GM04503 (cell line): ENCODE data around the gene FGF12.
"Not testable (repeated sequence)": the region's sequence is repeated elsewhere in the genome, so short reads cannot be mapped to it uniquely, and the experiment has no call there.

ENCODE experiments used
- DNase-seq: peaks from one replicate; pipeline ENCODE4 v3.0.0-alpha.2; 2012; ENCODE audit warnings: low read depth

The FGF12 gene

DNA sequence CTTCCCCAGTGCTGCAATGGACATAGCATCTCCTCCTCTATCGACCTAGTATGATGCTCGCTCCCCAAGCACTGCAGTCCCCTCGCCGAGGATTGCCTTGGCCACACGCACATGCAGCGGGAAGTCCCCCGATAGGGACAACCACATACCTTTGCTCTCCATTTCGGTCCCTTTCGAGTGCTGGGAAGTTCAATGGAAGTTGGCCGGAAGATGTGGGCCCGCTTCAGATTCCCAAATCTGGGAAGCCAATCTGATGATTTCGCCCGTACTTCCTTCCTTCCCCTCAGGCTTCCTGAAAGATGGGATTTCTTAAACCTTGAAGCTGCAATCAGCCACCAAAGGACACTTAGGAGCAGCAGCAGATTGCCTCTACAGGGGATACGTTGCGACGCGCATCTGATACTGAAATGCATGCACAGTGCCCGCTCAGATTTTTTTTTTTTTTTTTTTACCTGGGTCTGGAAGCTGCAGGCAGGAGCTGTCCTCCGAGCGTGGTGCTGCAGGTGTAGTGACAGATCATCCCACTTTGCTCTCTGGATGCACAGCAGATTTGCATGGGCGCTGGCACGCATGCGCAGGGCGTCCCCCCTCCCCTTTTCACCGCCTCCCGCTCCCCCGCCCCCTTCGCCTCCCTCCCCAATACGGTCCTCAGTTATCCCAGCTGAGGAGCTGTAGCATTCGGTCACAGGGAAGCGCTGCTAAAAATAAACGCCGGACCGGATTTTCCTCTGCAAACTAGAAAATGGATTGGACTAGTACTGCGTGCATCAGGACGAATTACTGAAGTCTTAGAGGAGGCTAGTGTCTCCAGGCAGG is at the start of gene FGF12:
Gene FGF12, minus strand, starts transcription at position 510 of the 816 bp plus-strand sequence.
- DNase-seq: no peak

DNA sequence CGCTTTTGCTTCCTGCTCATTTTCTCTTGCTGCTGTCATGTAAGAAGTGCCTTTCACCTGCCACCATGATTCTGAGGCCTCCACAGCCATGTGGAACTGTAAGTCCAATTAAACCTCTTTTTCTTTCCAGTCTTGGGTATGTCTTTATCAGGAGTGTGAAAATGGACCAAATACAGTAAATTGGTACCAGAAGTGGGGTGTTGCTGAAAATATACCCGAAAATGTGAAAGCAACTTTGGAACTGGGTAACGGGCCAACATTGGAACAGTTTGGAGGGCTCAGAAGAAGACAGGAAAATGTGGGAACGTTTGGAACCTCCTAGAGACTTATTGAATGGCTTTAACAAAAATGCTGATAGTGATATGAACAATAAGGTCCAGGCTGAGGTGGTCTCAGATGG is 47.0 kb upstream of the FGF12 start:
- DNase-seq: not testable (repeated sequence)

DNA sequence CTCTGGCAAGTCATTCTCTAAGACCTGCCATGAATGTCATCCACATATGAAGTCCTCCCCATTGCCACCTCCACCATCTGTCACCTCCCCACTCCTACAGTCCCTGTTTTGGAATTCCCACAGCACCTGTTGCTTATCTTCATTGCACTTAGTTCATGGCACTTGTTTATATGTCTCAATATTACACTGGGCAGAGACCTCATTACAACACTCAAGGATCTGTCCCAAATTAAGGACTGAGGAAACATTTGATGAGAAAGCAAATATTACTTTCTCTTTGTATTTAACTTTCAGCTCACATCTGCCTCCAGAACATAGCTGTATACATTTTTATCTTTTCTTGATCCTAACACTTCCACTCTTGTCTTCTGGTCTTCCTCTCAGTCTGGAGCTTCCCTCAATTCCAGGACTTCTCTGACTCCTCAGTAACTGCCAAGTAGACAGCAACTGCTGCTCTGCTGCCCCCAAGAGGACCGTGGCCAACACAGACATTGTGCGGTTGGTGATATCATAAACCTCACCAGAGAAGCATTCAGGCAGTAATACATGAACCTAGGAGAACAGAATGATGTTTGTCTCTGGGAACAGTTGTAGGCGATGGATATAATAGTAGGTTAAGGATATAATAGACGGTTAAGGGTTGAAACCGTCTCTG is 45.0 kb upstream of the FGF12 start:
- DNase-seq: peak; percentile 6

DNA sequence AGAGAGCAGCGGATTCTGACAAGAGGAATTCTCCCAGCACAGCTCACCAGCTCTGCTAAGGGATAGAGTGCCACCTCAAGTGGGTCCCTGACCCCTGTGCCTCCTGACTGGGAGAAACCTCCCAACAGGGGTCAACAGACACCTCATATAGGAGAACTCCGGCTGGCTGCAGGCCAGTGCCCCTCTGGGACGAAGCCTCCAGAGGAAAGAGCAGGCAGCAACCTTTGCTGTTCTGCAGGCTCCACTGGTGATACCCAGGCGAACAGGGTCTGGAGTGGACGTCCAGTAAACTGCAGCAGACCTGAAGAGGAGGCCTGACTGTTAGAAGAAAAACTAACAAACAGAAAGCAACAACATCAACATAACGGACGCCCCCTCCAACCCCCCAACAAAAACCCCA is 31.3 kb upstream of the FGF12 start:
- no peak for DNase-seq

DNA sequence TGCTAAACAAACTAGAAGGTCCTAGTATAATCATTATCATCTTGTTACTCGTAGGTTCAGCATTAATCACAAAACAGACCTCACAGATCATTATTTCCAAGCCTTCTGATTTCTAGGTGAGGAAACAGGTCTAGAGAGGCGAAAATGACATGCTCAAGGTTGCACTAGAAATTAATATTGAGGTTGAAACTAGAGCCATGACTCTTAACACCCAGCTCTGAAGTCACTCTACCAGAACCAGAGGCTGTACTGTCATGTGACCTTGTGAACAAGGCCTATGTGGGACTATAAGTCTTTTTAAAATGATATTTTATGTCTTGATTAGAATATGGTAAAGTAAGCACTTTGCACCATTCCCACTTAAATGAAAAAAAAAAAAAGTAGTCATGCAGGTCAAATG is 23.8 kb upstream of the FGF12 start:
- no peak for DNase-seq

DNA sequence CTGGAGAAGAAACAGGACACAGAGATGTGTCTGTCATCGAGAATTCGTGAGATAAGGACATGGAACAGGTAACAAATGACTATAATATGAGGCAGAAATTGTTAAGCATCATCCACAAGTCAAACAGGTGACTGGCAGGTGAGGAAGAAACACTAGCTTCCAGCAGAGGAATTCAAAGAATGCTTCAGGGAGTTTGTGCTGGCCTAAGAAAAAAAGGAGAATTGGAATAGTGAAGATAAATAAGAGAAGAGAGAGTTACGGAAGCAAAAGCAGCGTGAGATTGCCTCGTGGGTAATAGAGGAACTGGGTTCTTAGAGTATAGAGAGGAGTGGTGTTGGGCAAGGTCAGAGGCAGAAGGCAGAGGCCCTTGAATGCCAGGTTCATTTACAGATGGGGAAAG is 22.9 kb upstream of the FGF12 start:
- DNase-seq: no peak

DNA sequence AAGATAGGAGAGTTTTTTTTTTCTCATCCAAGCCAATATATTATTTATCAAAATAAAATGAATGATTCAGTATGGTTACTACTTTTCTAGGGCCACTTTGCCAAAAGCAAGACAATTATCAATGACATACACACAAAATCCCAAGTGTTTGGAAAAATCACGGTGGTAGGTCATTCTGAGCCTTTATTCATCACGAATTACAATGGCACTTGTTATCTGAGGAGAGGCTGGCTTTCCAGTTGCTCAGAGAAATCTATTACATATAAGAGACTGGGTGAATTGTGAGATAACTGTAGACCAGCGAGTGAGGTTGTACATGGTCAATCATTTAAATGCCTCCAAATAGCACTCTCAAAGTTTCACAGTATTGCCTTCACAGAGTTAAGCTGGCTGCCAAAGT is 20.4 kb upstream of the FGF12 start:
- DNase-seq: no peak

DNA sequence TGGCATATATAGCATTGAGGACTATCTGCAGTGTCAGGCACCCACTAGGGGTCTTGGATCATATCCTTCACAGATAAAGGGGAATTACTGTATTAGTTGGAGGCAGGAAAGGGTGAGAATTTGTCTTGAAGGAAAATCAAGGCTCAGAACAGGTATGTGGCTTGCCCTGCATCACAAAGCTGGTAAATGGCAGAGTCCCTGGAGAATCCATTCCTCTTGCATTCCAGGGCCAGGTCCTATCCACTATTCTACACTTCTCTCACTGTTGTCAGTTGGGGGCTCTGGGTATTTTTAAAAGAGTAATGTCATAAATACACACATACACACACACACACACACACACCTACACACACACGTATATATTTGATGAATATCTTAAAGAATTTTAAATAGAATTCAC is 19.8 kb upstream of the FGF12 start:
- no peak for DNase-seq

DNA sequence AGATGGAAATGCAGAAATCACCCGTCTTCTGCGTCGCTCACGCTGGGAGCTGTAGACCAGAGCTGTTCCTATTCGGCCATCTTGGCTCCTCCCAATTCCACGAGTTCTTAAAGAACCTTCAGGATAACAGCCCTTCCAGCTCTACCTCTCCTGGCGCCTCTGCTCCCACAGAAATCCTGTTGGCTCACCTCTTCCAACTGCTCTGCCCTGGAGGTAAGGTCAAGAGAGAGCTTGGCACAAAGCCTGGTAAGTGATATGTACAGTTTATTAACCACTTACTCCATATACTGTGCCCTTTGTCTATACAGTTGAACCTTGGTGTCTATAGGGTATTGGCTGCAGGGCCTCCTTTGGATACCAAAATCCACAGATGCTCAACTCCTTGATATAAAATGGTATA is 17.8 kb upstream of the FGF12 start:
- DNase-seq: no peak

DNA sequence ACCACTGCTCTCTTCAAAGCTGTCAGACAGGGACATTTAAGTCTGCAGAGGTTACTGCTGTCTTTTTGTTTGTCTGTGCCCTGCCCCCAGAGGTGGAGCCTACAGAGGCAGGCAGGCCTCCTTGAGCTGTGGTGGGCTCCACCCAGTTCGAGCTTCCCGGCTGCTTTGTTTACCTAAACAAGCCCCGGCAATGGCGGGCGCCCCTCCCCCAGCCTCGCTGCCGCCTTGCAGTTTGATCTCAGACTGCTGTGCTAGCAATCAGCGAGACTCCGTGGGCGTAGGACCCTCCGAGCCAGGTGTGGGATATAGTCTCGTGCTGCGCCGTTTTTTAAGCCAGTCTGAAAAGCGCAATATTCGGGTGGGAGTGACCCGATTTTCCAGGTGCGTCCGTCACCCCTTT is 17.3 kb upstream of the FGF12 start:
- not testable (repeated sequence) for DNase-seq

DNA sequence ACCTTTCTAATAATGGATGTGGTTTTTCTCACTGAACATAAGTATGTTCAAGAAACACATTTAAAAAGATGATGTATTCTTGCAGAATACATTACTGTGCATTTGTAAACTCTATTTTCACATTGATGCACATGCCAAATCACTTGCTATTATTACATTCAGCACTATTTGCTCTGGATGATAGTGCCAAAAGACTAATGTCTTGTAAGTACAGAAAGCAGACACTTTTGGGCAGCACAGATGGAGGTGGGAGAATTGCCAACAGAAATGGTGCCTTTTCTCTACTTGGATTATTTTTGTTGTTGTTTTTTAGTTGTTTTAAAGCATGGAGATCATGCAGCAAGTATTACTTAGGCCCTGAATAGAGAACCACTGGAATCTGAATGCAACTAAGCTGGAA is 10.2 kb upstream of the FGF12 start:
- no peak for DNase-seq

DNA sequence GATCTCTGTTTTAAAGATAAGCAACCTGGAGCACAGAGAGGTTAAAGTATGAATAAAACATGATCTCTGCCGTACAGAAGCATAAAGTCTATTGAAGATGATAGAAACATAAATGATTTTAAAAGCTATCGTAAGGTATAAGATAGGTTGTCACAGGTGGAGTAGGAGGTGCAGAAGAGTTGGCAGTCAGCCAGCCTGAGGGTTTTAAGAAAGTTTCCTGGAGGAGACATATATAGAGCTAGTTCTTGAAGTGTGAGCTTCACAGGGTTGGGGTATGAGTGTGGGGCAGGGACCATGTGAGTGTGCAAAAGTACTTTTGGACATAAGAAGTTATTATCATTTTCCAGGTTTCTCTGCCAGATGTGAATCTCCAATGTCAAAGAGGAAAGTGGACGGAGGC is 3.9 kb upstream of the FGF12 start:
- DNase-seq: no peak

DNA sequence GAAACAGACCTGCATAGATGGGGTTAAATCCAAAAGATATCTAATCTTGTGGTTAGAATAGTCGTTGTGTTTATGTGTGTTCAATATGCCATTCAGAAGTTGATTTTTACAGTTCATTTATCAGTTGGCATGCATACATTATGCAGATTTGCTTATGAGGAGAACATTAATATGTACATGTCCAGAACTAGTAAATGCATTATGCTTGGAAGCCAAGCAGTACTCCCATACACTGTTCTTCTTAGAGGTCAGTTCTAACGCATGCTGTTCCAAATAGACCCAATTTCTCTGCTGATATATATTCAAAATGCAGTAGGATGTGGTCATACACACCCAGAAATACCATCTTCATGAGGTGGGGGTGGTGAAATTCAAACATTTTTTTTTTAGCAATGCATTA is 956 bp downstream of the FGF12 start:
- DNase-seq: no peak

DNA sequence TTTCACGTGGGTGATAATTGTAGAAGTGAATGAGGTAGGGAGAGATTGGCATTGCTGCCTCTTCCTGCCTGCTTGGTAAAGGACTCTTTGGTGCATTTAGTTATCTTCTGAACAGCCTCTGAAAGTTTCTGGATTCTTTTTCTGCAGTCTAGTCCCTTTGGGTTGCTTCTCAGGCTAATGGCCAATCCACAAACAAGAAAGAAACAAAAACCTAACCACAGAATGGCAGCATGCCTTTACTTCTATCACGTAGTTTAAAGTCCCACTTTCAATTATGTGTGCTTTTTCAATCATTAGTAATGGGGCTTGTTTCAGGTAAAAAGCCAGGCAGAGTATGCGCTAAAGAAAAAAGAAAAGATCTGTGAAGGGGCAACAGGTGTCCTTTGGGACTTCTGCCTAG is 7.4 kb downstream of the FGF12 start:
- DNase-seq: no peak

DNA sequence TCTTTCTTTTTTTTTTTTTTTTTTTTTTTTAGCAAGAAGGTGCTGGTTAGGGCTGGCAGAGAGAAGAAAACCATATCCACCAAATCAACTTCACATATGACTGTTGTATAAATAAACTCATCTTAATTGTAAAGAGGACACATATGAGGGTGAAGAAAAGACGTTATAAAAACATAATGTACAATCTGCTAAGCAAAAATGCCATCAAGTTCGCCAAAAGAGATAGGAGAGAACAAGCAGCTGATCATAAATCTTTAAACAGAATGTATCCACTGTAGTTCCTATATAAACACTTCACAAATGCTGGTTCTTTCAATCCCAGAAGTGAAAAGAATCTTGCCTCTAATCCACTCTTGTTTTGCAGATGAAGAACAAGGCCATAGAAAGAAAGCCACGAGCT is 9.2 kb downstream of the FGF12 start:
- DNase-seq: no peak

DNA sequence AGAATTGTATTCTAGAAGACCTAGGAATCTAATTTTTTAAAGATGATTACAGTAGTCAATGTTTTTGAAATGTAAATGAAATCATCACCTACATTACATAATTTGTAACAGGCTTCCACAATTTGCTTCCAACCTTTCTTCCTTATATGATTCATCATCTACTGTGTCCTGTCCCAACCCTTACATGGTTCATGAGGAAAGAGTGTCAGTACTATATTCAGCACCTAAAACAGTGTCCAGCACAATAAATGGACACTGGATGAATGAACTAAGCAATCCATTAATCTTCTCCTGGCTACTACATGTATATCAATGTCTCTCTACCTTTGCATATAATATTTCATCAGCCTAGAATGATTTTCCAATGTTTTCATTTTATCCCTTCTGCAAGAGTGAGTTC is 12.2 kb downstream of the FGF12 start:
- no peak for DNase-seq

DNA sequence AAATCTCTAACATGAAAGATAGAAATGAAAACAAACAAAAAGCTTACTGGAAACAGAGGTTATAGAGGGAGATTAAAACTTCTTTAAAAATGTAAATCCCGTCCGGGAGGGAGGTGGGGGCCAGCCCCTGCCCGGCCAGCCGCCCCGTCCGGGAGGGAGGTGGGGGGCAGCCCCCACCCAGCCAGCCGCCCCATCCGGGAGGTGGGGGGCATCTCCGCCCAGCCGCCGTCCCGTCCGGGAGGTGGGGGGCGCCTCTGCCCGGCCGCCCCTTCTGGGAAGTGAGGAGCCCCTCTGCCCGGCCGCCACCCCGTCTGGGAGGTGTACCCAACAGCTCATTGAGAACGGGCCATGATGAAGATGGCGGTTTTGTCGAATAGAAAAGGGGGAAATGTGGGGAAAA is 16.2 kb downstream of the FGF12 start:
- not testable (repeated sequence) for DNase-seq

DNA sequence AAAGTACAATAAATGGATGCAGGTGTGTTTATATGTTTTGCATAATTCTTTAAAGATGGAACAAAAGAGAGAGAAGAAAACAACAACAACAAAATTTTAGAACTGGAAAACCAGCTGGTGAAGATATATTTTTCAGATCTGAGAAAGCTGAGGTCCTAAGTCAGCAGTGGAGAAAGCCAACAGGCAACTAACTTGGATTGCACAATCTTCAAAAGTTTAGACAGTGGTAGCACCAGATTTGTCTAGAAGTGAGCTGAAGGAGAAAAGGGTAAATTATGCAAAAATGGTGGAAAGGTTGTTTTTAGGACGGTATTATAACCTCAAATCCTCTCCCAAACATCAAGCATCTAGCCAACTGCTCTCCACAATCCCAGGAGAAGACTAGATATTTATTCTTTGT is 17.0 kb downstream of the FGF12 start:
- no peak for DNase-seq

DNA sequence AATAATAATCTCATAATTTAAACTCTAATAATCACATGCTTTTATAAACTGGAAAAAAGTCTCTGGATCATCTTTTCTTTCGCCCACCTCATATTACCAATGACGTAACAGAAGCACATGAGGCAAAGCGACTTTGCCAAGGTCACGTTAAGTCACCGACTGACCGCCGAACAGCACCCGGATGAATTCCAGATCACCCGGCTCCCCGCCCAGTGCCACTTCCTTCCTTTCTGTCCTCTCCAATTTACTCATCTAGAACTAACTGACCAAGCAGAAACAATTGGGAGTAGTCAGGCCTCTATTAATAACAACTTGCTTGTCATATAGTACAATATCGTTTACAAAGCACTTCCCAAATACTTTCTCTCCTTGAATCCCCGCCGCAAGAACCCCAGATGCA is 21.1 kb downstream of the FGF12 start:
- no peak for DNase-seq

DNA sequence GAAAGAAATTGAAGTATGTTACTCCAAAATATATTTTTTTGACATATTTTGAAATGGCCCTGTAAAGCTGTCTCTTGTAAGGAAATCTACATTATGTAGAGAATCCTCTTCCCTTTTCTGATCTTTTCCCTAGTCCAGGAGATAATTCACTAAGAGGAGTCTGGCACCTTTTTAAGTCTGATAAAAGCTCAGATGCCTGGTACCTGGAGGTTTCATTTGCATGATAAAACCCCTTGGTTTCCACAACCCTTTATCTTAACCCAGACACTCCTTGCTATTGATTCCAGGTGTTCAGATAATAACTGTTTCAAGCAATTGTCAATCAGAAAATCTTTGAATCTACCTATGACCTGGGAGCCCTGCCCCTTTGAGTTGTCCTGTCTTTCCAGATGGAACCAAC is 26.5 kb downstream of the FGF12 start:
- no peak for DNase-seq

DNA sequence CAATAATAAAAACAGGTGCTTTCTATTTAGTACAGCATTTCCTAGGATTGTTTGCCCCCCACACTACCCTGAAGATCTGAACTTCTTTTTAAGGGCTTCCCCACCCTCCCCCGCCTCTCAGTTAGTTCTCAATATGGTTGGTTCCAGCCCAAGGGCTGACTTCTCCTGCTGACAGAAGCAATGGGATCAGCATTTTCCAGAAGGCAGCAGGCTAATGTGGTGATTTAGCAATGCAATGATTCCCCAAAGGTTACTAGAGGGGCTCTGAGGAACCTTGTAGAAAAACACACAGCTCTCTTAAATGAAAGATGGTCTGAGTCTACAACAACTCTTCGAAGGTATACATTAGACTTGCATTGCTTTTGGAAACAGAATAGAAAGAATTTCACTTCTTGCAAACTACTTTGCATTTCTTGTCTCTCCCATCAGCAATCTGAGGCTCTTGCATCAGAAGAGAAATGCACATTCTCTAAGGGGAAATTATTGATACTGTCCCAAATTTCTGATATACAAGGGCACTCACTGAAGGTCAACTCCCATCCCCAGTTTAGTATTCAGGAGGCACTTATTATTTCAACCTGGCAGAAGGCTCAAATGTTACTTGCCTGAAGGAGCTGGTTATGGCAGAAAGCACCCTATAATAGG is 30.3 kb downstream of the FGF12 start:
- no peak for DNase-seq

DNA sequence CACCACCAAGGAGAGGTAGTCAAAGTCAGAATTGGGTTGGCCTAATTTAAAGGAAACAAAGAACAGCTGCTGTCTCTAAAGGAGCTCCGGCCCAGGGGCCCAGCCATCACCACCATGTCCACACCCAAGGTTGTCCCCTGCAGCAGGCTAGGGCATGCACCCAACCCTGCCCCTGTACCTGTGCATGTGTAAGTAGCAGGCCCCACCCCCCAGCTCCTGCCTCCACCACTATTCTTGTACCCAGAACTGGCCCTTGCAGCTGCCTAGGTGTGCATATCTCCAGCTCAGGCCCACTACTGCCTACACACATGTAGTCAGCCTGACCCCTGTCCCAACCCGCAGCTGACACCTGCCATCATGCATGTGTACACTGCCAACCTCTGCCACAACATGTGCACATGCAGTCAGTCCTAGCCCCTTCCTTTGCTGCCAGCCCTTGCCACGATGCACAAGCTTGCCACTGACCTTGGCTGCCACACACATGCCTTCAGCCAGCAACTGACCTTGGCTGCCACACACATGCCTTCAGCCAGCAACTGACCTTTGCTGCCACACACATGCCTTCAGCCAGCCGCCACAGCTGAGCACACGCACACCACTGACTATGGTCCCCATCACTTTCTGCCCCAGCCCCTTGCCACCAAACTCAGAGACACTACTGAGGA is 39.7 kb downstream of the FGF12 start:
- DNase-seq: no peak

DNA sequence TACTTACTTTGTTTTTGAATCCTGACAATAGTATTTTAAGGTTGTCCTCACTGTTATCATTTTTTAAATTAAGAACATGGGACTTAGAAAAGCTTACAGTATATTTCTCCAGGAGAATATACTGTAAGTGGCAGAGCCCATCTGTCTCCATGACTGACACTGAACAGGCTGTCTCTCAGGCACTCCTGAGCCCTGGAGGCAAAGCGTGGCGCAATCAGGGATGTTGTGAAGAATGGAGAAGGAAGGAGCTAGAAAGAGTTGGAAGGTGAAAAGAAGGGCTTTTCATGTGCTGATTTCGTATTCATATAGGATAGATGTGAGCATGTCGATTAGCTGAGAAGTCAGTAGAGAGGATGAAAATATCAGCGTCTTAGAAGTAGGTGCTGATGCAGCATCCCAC is 41.5 kb downstream of the FGF12 start:
- DNase-seq: no peak
